Measurements from ENCODE around the gene RHOBTB3. TPM values are rescaled to one million over a fixed set of nuclear protein-coding genes. Genes with fewer than 3 reads are reported as not detected.

Gene RHOBTB3
- total and polyA plus RNA-seq, 2 donors, result 18.1 to 33.4 TPM

DNA sequence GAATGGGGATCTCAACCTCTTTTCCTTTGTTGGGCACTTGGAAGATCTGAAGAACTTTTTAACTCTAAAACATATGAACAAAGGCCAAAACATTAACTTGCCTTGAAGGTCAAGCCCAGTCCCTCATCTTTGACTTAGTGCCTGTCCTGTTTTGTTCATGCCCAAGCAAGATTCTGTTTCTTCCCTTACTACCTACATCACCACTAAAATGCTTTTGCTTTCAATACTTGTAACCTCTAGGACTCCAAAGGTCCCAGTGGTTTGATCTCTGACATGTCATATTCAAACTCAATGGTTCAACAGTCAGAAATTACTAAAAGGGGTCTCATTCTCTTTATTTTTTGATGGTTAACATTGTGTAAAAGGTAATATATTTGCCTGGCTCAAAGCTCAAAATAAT is 67.4 kb downstream of the RHOBTB3 start:
- no peak overlapping the region for H3K4me3 ChIP-seq (ENCODE audit: low read length in 2 of 2)
- peaks cover 0 to 4% of the 10 kb centered on the region in 2 donors for H3K4me1 ChIP-seq (ENCODE audit: control insufficient read depth in 2 of 2, insufficient read depth in 2 of 2, low read length in 2 of 2)
- DNase-seq (ENCODE audit: low read depth in 6 of 9, low spot score in 9 of 9), result no peak
- no peaks in the 10 kb centered on the region for H3K9me3 ChIP-seq (ENCODE audit: control insufficient read depth in 2 of 2, insufficient read depth in 1 of 2, low read length in 1 of 2)
- H3K36me3 ChIP-seq (ENCODE audit: control insufficient read depth in 2 of 2, insufficient read depth in 2 of 2, low read length in 1 of 2), result peaks cover 3 to 5% of the 10 kb centered on the region in 2 donors
- no peaks in the 10 kb centered on the region for H3K27me3 ChIP-seq (ENCODE audit: control insufficient read depth in 2 of 2, insufficient read depth in 1 of 2, low read length in 1 of 2)
- H3K27ac ChIP-seq (ENCODE audit: low read depth in 1 of 2, low read length in 1 of 2), result no peak overlapping the region

DNA sequence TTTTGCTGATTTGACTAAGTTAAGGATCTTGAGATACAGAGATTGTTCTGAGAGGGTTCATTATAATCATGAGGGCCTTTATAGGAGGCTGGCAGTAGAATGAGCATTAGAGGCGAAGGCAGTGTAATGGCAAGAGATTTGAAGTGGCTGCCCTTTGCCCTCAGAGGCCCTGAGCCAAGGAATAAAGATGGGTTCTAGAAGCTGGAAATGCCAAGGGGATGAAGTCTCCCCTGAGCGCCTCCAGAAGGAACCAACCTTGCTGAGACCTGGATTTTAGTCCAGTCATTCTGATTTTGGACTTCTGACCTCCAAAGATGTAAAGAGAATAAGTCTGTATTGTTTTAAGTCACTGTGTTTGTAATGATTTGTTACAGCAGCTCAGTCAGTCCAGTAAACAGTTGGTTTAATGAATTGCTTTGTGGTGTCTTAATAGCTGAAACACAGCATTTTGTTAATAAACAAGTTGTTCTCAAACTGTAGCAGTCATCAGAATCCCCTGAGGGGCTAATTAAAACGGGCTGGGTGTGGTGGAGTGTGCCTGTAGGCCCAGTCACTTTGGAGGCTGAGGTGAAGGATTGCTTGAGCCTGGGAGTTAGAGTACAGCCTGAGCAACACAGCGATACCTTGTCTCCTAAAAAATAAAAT is 68.2 kb downstream of the RHOBTB3 start:
- H3K9me3 ChIP-seq (ENCODE audit: control insufficient read depth in 2 of 2, insufficient read depth in 1 of 2, low read length in 1 of 2), result no peaks in the 10 kb centered on the region
- H3K27ac ChIP-seq (ENCODE audit: low read depth in 1 of 2, low read length in 1 of 2), result no peak overlapping the region

DNA sequence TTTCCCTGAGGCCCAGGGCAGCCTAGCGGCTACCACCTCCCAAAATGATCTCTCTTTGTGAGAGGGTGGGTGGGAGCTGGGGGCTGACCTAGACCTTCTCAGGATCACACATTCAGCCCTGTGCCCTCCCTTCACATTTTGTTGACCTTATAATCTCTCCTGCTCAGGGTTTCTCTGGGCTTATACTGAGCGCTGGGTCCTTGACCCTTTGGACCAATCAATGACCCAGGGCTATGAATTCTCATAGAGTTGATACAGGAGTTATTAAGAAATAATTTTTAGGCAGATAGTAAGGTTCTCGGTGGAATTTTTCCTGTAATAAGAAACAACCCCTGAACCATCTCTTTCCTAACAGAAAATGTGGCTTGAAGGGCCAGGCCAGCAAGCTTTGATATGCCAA is 69.4 kb downstream of the RHOBTB3 start:
- peaks cover 0 to 5% of the 10 kb centered on the region in 2 donors for H3K36me3 ChIP-seq (ENCODE audit: control insufficient read depth in 2 of 2, insufficient read depth in 2 of 2, low read length in 1 of 2)
- H3K4me1 ChIP-seq (ENCODE audit: control insufficient read depth in 2 of 2, insufficient read depth in 2 of 2, low read length in 2 of 2), result peaks cover 0 to 4% of the 10 kb centered on the region in 2 donors
- H3K27me3 ChIP-seq (ENCODE audit: control insufficient read depth in 2 of 2, insufficient read depth in 1 of 2, low read length in 1 of 2), result no peaks in the 10 kb centered on the region
- no peak overlapping the region for H3K27ac ChIP-seq (ENCODE audit: low read depth in 1 of 2, low read length in 1 of 2)
- WGBS, result 98% methylated on average over 3 of the region's 3 CpGs
- DNase-seq (ENCODE audit: low read depth in 6 of 9, low spot score in 9 of 9), result no peak
- no peak overlapping the region for H3K4me3 ChIP-seq (ENCODE audit: low read length in 2 of 2)
- H3K9me3 ChIP-seq (ENCODE audit: control insufficient read depth in 2 of 2, insufficient read depth in 1 of 2, low read length in 1 of 2), result no peaks in the 10 kb centered on the region

More for the DNA sequence above, 68.2 kb downstream of the RHOBTB3 start:
- no peaks in the 10 kb centered on the region for H3K27me3 ChIP-seq (ENCODE audit: control insufficient read depth in 2 of 2, insufficient read depth in 1 of 2, low read length in 1 of 2)
- no peak for DNase-seq (ENCODE audit: low read depth in 6 of 9, low spot score in 9 of 9)
- H3K4me1 ChIP-seq (ENCODE audit: control insufficient read depth in 2 of 2, insufficient read depth in 2 of 2, low read length in 2 of 2), result peaks cover 0 to 4% of the 10 kb centered on the region in 2 donors
- no peak overlapping the region for H3K4me3 ChIP-seq (ENCODE audit: low read length in 2 of 2)
- H3K36me3 ChIP-seq (ENCODE audit: control insufficient read depth in 2 of 2, insufficient read depth in 2 of 2, low read length in 1 of 2), result peaks cover 0 to 5% of the 10 kb centered on the region in 2 donors
- WGBS, result 98% methylated on average over 4 of the region's 4 CpGs

DNA sequence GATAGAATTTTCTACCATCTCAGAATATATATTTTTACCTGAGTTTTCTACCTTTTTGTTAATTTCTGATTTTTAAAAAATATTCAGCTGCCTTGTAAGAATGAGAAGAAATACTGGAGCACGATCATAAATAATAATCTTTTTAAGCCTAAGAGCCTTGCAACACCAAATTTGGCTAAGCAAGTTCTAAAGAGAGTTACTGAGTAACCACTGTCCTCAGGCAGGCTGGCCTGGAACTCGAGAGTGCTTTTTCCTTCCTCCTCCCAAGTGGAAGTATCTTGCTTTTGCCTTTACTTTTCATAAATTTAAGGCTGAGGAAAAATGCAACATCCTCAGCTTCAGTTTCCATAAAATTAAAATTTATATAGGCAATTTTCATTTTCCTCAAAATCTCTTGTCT is 70.4 kb downstream of the RHOBTB3 start:
- H3K4me1 ChIP-seq (ENCODE audit: control insufficient read depth in 2 of 2, insufficient read depth in 2 of 2, low read length in 2 of 2), result peaks cover 0 to 4% of the 10 kb centered on the region in 2 donors
- no peaks in the 10 kb centered on the region for H3K9me3 ChIP-seq (ENCODE audit: control insufficient read depth in 2 of 2, insufficient read depth in 1 of 2, low read length in 1 of 2)
- H3K36me3 ChIP-seq (ENCODE audit: control insufficient read depth in 2 of 2, insufficient read depth in 2 of 2, low read length in 1 of 2), result peaks cover 0 to 9% of the 10 kb centered on the region in 2 donors
- H3K27ac ChIP-seq (ENCODE audit: low read depth in 1 of 2, low read length in 1 of 2), result no peak overlapping the region
- WGBS, result 95% methylated on average over 2 of the region's 2 CpGs
- DNase-seq (ENCODE audit: low read depth in 6 of 9, low spot score in 9 of 9), result no peak
- H3K4me3 ChIP-seq (ENCODE audit: low read length in 2 of 2), result no peak overlapping the region
- no peaks in the 10 kb centered on the region for H3K27me3 ChIP-seq (ENCODE audit: control insufficient read depth in 2 of 2, insufficient read depth in 1 of 2, low read length in 1 of 2)

DNA sequence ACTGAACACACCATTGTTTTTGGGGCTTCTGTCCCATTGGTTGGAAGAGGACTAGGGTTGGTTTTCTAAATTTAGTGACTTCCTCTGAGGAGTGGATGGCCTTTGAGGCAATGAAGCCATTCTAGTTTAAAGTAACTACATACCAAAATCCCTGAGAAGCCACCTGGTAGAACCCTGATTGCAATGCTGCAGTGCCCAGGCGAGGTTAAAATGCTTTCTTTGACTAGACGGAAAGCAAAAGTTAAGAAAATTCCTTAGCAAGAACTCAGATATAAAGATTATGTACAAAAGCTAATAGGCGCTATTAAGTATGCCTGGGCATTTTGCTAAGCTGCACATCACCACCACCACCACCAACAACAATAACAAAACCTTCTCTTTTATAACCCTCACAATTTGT is 70.8 kb downstream of the RHOBTB3 start:
- no peak for DNase-seq (ENCODE audit: low read depth in 6 of 9, low spot score in 9 of 9)
- H3K4me1 ChIP-seq (ENCODE audit: control insufficient read depth in 2 of 2, insufficient read depth in 2 of 2, low read length in 2 of 2), result peaks cover 0 to 4% of the 10 kb centered on the region in 2 donors
- H3K36me3 ChIP-seq (ENCODE audit: control insufficient read depth in 2 of 2, insufficient read depth in 2 of 2, low read length in 1 of 2), result peaks cover 0 to 11% of the 10 kb centered on the region in 2 donors
- no peak overlapping the region for H3K4me3 ChIP-seq (ENCODE audit: low read length in 2 of 2)
- no peak overlapping the region for H3K27ac ChIP-seq (ENCODE audit: low read depth in 1 of 2, low read length in 1 of 2)
- WGBS, result 96% methylated on average over 3 of the region's 3 CpGs
- H3K9me3 ChIP-seq (ENCODE audit: control insufficient read depth in 2 of 2, insufficient read depth in 1 of 2, low read length in 1 of 2), result no peaks in the 10 kb centered on the region
- no peaks in the 10 kb centered on the region for H3K27me3 ChIP-seq (ENCODE audit: control insufficient read depth in 2 of 2, insufficient read depth in 1 of 2, low read length in 1 of 2)

DNA sequence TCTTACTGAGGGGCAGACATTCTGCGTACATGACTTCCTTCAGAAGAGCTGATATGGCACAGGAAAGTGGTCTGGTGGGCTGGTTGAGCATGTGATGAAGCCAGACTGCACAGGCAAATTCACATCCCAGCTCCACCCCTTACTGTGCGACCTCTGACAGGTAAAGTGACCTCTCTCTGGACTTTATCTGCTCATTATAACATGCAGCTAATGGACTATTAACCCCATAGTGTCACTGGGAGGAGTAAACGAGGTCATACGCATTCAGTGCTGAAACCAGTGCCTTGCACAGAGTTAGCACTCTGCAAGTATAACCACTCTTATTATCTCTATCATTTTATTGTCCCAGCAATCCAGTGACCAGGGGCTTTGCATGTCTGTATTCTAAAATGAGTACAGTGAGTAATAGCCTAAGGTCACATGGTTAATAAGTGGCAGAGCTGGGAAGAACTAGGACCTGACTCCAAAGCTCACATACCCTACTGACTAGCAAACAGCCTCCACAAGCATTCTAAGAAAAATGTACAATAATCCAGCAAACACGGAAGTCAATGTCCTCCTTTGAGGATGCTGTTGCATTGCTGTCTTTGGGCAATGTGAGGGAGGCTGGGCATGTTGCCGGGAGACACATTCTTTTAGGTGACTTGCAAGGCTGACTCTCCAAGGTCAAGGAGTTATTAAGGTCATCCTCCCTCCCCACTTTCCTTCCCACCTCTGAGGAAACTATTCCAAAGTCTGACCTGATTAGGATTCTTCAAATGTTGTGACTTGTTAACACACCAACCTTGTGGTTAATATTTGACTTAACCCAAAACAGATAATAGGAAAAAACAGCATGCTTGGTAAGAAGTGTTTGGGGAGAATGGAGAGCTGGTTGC is 72.4 kb downstream of the RHOBTB3 start:
- H3K27ac ChIP-seq (ENCODE audit: low read depth in 1 of 2, low read length in 1 of 2), result no peak overlapping the region
- no peak for DNase-seq (ENCODE audit: low read depth in 6 of 9, low spot score in 9 of 9)
- no peak overlapping the region for H3K4me3 ChIP-seq (ENCODE audit: low read length in 2 of 2)
- no peaks in the 10 kb centered on the region for H3K27me3 ChIP-seq (ENCODE audit: control insufficient read depth in 2 of 2, insufficient read depth in 1 of 2, low read length in 1 of 2)
- peaks cover 9 to 16% of the 10 kb centered on the region in 2 donors for H3K4me1 ChIP-seq (ENCODE audit: control insufficient read depth in 2 of 2, insufficient read depth in 2 of 2, low read length in 2 of 2)
- peaks cover 5 to 11% of the 10 kb centered on the region in 2 donors for H3K36me3 ChIP-seq (ENCODE audit: control insufficient read depth in 2 of 2, insufficient read depth in 2 of 2, low read length in 1 of 2)
- H3K9me3 ChIP-seq (ENCODE audit: control insufficient read depth in 2 of 2, insufficient read depth in 1 of 2, low read length in 1 of 2), result no peaks in the 10 kb centered on the region
- 87% methylated on average over 6 of the region's 6 CpGs for WGBS

DNA sequence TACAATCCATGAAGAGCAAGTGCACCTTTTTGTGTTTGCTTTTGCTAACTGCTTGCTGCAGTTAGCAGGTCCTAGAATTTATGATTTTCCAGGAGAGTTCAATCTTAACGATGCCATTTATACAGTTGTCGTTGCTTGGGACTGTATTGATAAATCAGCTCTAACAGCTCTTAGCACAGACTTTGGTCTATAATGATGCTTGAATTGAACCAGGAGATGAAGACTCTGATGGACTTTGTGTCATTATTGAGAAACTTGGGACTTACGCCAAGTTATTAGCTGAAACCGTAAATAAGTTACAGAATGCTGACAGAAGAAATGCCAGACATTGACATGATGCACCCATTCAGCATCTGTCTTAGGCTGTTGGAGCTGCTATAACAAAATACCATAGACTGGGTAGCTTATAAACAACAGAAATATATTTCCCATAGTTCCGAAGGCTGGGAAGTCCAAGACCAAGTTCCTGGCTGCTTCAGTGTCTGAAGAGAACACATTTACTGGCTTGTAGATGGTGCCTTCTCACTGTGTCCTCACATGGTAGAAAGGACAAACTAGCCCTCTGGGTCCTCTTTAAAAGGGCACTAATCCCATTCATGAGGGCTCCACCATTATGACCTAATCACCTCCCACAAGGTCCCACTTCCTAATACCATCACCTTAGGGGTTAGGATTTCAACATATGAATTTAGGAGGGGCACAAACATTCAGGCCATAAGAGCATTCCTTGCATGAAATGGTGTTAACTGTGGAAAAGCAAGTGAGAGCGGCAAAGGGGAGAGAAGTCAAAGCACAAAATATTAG is 73.8 kb downstream of the RHOBTB3 start:
- WGBS, result 91% methylated on average over 6 of the region's 6 CpGs
- Histone ChIP-seq H3K36me3 (ENCODE audit: control insufficient read depth in 2 of 2, insufficient read depth in 2 of 2, low read length in 1 of 2) (peaks cover 5 to 9% of the 10 kb centered on the region in 2 donors), H3K4me1 (ENCODE audit: control insufficient read depth in 2 of 2, insufficient read depth in 2 of 2, low read length in 2 of 2) (peaks cover 21 to 30% of the 10 kb centered on the region in 2 donors), H3K27me3 (ENCODE audit: control insufficient read depth in 2 of 2, insufficient read depth in 1 of 2, low read length in 1 of 2) (no peaks in the 10 kb centered on the region), H3K4me3 (ENCODE audit: low read length in 2 of 2) (no peak overlapping the region), H3K9me3 (ENCODE audit: control insufficient read depth in 2 of 2, insufficient read depth in 1 of 2, low read length in 1 of 2) (no peaks in the 10 kb centered on the region), H3K27ac (ENCODE audit: low read depth in 1 of 2, low read length in 1 of 2) (no peak overlapping the region)
- no peak for DNase-seq (ENCODE audit: low read depth in 6 of 9, low spot score in 9 of 9)

DNA sequence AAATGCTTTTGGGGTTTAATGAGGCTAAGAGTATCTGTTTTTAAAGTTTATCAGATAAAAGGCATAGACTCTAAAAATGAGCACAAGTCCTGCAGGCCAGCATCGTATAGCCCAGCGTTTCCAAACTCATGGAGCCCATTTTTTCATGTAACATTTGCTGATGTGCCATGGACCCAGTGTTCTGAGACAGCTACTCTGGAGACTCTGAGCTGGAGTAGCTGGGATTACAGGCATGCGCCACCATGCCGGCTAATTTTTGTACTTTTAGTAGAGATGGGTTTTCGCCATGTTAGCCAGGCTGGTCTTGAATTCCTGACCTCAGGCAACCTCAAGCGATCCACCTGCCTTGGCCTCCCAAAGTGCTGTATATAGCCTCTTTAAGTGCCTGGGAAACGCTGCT is 75.6 kb downstream of the RHOBTB3 start:
- DNase-seq (ENCODE audit: low read depth in 6 of 9, low spot score in 9 of 9), result no peak
- no peak overlapping the region for H3K4me3 ChIP-seq (ENCODE audit: low read length in 2 of 2)
- peaks cover 32 to 47% of the 10 kb centered on the region in 2 donors for H3K4me1 ChIP-seq (ENCODE audit: control insufficient read depth in 2 of 2, insufficient read depth in 2 of 2, low read length in 2 of 2)

More for the DNA sequence above, 75.6 kb downstream of the RHOBTB3 start:
- H3K9me3 ChIP-seq (ENCODE audit: control insufficient read depth in 2 of 2, insufficient read depth in 1 of 2, low read length in 1 of 2), result no peaks in the 10 kb centered on the region
- peaks cover 5 to 9% of the 10 kb centered on the region in 2 donors for H3K36me3 ChIP-seq (ENCODE audit: control insufficient read depth in 2 of 2, insufficient read depth in 2 of 2, low read length in 1 of 2)
- WGBS, result 91% methylated on average over 7 of the region's 7 CpGs
- H3K27ac ChIP-seq (ENCODE audit: low read depth in 1 of 2, low read length in 1 of 2), result no peak overlapping the region
- H3K27me3 ChIP-seq (ENCODE audit: control insufficient read depth in 2 of 2, insufficient read depth in 1 of 2, low read length in 1 of 2), result no peaks in the 10 kb centered on the region
